ENCODE measurements around the gene CHRNA5. TPM values are rescaled to one million over a fixed set of nuclear protein-coding genes. Genes with fewer than 3 reads are reported as not detected.

CHRNA5 gene
- total RNA-seq, 2 experiments from 2014 or later: 2.0 to 2.7 TPM

- H3K4me3 Mint-ChIP-seq: peak within 1 kb of the TSS; percentile 43
- intact Hi-C loops (cut with micrococcal nuclease): no loop called here
- H3K9me3 Mint-ChIP-seq: no peaks in the 10 kb centered on the region
- POLR2A ChIA-PET: no interaction called here
- CTCF ChIA-PET: interaction anchor here (5.0 kb wide), 1 partner anchor 68 kb away, joined by 61 read pairs; no protein-coding TSS in a partner anchor
- no peaks in the 10 kb centered on the region for H3K27me3 Mint-ChIP-seq
- H3K27ac Mint-ChIP-seq: no peak within 1 kb of the TSS
- TF ChIP-seq, protein P1, sequence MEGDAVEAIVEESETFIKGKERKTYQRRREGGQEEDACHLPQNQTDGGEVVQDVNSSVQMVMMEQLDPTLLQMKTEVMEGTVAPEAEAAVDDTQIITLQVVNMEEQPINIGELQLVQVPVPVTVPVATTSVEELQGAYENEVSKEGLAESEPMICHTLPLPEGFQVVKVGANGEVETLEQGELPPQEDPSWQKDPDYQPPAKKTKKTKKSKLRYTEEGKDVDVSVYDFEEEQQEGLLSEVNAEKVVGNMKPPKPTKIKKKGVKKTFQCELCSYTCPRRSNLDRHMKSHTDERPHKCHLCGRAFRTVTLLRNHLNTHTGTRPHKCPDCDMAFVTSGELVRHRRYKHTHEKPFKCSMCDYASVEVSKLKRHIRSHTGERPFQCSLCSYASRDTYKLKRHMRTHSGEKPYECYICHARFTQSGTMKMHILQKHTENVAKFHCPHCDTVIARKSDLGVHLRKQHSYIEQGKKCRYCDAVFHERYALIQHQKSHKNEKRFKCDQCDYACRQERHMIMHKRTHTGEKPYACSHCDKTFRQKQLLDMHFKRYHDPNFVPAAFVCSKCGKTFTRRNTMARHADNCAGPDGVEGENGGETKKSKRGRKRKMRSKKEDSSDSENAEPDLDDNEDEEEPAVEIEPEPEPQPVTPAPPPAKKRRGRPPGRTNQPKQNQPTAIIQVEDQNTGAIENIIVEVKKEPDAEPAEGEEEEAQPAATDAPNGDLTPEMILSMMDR (IDR thresholded peaks at IDR 0.05): no peak
- ATAC-seq (peak; percentile 79), DNase-seq (peak; percentile 35)
- no peaks in the 10 kb centered on the region for H3K36me3 Mint-ChIP-seq (ENCODE audit: low read depth)
- peaks cover 9% of the 10 kb centered on the region for H3K4me1 Mint-ChIP-seq (ENCODE audit: low read depth)
These were observed 75.9 kb downstream of the CHRNA5 start, which contains the start of gene CHRNB4 for GRCh38 chr15:78641102-78641748. Gene CHRNB4 (minus strand): TSS chr15:78641210. CDS start chr15:78641133, 77 bp downstream.

GRCh38 chr15:78641749-78642275 is 76.5 kb downstream of the CHRNA5 start:
- DNase-seq (no peak), ATAC-seq (no peak)
- peaks cover 9% of the 10 kb centered on the region for H3K4me1 Mint-ChIP-seq (ENCODE audit: low read depth)
- ChIA-PET POLR2A (no interaction called here), CTCF (interaction anchor here (1.0 to 1.6 kb wide), 2 partner anchors 68 to 70 kb away, joined by 3 to 8 read pairs; no protein-coding TSS in a partner anchor)
- intact Hi-C loops (cut with micrococcal nuclease): no loop called here
- H3K27ac Mint-ChIP-seq: no peak overlapping the region
- peak overlapping the region; percentile 3 for H3K4me3 Mint-ChIP-seq
- H3K9me3 Mint-ChIP-seq: no peaks in the 10 kb centered on the region
- TF ChIP-seq, protein P1 (IDR thresholded peaks at IDR 0.05): no peak
- H3K36me3 Mint-ChIP-seq (ENCODE audit: low read depth): no peaks in the 10 kb centered on the region
- H3K27me3 Mint-ChIP-seq: no peaks in the 10 kb centered on the region

GRCh38 chr15:78642331-78642730 is 77.0 kb downstream of the CHRNA5 start:
- H3K9me3 Mint-ChIP-seq: no peaks in the 10 kb centered on the region
- no peak overlapping the region for H3K4me3 Mint-ChIP-seq
- H3K36me3 Mint-ChIP-seq (ENCODE audit: low read depth): no peaks in the 10 kb centered on the region
- ChIA-PET POLR2A (interaction anchor here (0.6 kb wide), 1 partner anchor 102 kb away, joined by 4 read pairs; no protein-coding TSS in a partner anchor), CTCF (interaction anchor here (0.6 to 1.6 kb wide), 3 partner anchors 67 to 539 kb away, joined by 3 to 8 read pairs (median 3); no protein-coding TSS in a partner anchor)
- H3K27ac Mint-ChIP-seq: no peak overlapping the region
- ATAC-seq: no peak
- TF ChIP-seq, protein P1 (IDR thresholded peaks at IDR 0.05): no peak
- intact Hi-C loops (cut with micrococcal nuclease): no loop called here
- H3K27me3 Mint-ChIP-seq: no peaks in the 10 kb centered on the region
- DNase-seq: no peak
- peaks cover 9% of the 10 kb centered on the region for H3K4me1 Mint-ChIP-seq (ENCODE audit: low read depth)

Other genes with a start within 250 kb of the CHRNA5 start
- gene CRABP1, start 225.2 kb upstream of the CHRNA5 start, total RNA-seq: under 1 TPM in 1 of 2 experiments, not detected in 1; 0.36 TPM
- 10 to 100 TPM; 68.2 to 78.7 TPM for gene IREB2, start 127.3 kb upstream of the CHRNA5 start, total RNA-seq
- gene HYKK, start 57.9 kb upstream of the CHRNA5 start, total RNA-seq: 1 to 10 TPM; 1.6 to 2.2 TPM
- gene PSMA4, start 25.1 kb upstream of the CHRNA5 start, total RNA-seq: 100 to 1,000 TPM; 256 to 257 TPM
- not detected for gene CHRNA3, start 55.5 kb downstream of the CHRNA5 start, total RNA-seq
- gene CHRNB4, start 75.7 kb downstream of the CHRNA5 start, total RNA-seq: not detected
- under 1 TPM; 0.23 to 0.60 TPM for gene ADAMTS7, start 245.9 kb downstream of the CHRNA5 start, total RNA-seq